ENCODE measurements around the gene NPIPB12.
"Not testable (repeated sequence)": the region's sequence is repeated elsewhere in the genome, so short reads cannot be mapped to it uniquely, and the experiment has no call there.

The NPIPB12 gene

GRCh38 chr16:29506308-29506707, at the start of gene NPIPB12:
TSS of gene NPIPB12 (minus strand) at chr16:29506408.
- DNase-seq (ENCODE audit: low read depth) = not testable (repeated sequence)

GRCh38 chr16:29521520-29521919, 15.3 kb upstream of the NPIPB12 start:
- DNase-seq (ENCODE audit: low read depth) = not testable (repeated sequence)

- DNase-seq (ENCODE audit: low read depth) = not testable (repeated sequence)
Measured at GRCh38 chr16:29482276-29482675, 23.9 kb downstream of the NPIPB12 start.

GRCh38 chr16:29472065-29472464, 34.1 kb downstream of the NPIPB12 start:
- DNase-seq (ENCODE audit: low read depth) = not testable (repeated sequence)

- not testable (repeated sequence) for DNase-seq (ENCODE audit: low read depth)
Measured at GRCh38 chr16:29469660-29470059, 36.5 kb downstream of the NPIPB12 start.

- DNase-seq (ENCODE audit: low read depth) = not testable (repeated sequence)
Measured at GRCh38 chr16:29467654-29468366, 38.4 kb downstream of the NPIPB12 start.

GRCh38 chr16:29466904-29467303, 39.3 kb downstream of the NPIPB12 start:
- DNase-seq (ENCODE audit: low read depth) = not testable (repeated sequence)

- DNase-seq (ENCODE audit: low read depth) = not testable (repeated sequence)
Measured at GRCh38 chr16:29465985-29466824, 40.0 kb downstream of the NPIPB12 start.

- not testable (repeated sequence) for DNase-seq (ENCODE audit: low read depth)
Measured at GRCh38 chr16:29460647-29461030, 45.6 kb downstream of the NPIPB12 start.

GRCh38 chr16:29459706-29460646, 46.2 kb downstream of the NPIPB12 start, which contains the start of gene SULT1A4:
TSS of gene SULT1A4 (plus strand) at chr16:29459913. CDS start at chr16:29461386, 1,473 bp downstream.
- DNase-seq (ENCODE audit: low read depth) = not testable (repeated sequence)

- not testable (repeated sequence) for DNase-seq (ENCODE audit: low read depth)
Measured at GRCh38 chr16:29457660-29458059, 48.5 kb downstream of the NPIPB12 start.

GRCh38 chr16:29454828-29455227, 51.4 kb downstream of the NPIPB12 start:
- DNase-seq (ENCODE audit: low read depth) = not testable (repeated sequence)

- DNase-seq (ENCODE audit: low read depth) = not testable (repeated sequence)
Measured at GRCh38 chr16:29454269-29454668, 51.9 kb downstream of the NPIPB12 start, which contains the start of the genes BOLA2 and SLX1B. TSS of gene BOLA2 (minus strand) at chr16:29454351. CDS start at chr16:29454253, 98 bp downstream. TSS of gene SLX1B (plus strand) at chr16:29454533.

GRCh38 chr16:29453754-29454153, 52.5 kb downstream of the NPIPB12 start:
- not testable (repeated sequence) for DNase-seq (ENCODE audit: low read depth)
